HepG2 (cell line): ENCODE measurements around the gene SAPCD2. TPM values are rescaled to one million over a fixed set of nuclear protein-coding genes. Genes with fewer than 3 reads are reported as not detected.

Experiments
- ATAC-seq: fragments of 200-7000 bp; cut with Tn5 transposase; 3 replicates; pipeline ENCODE4 v1.9.1; 2020; ENCODE audit warnings: mild to moderate bottlenecking, moderate library complexity
- BruUV-seq: library from RNA; stranded (reverse); fragments of 400-500 nt; replicated peaks from 2 replicates; lab custom pipeline; 2021; lab: Mats Ljungman, UMichigan
- CTCF ChIA-PET: fragments of 300-600 bp; formaldehyde crosslinking; extraction: SDS; loops from one replicate; lab custom pipeline; 2021; ENCODE audit warnings: low total read pairs, inconsistent platforms, low intra/inter-chr PET ratio; lab: Yijun Ruan, JAX
- POLR2A ChIA-PET: fragments of 350-600 bp; sonication (Branson Sonifier 250); formaldehyde crosslinking; loops from one replicate; lab custom pipeline; 2020; ENCODE audit warnings: antibody characterized with exemption, inconsistent platforms; lab: Yijun Ruan, JAX
- DNase-seq: peaks from one replicate; pipeline ENCODE4 v3.0.0-alpha.2; 2015; ENCODE audit warnings: low spot score
- FAIRE-seq: peaks from 3 replicates; lab custom pipeline; 2011; peaks lifted over from hg19 to GRCh38; lab: Jason Lieb, UNC
- H2AFZ ChIP-seq: one replicate; pipeline ENCODE4 v1.6.1; 2011; ENCODE audit warnings: low read length, inconsistent platforms
- H3K27ac ChIP-seq: fragments of 300-600 bp; 3 replicates; pipeline ENCODE4 v1.8.0; 2011; ENCODE audit warnings: mixed run types, mild to moderate bottlenecking, mixed read lengths, low read length, inconsistent platforms; ENCODE audit not compliant: insufficient read depth; ENCODE audit errors: extremely low read length
- H3K27me3 ChIP-seq, 2 experiments: fragments of 200-600 bp in 1 of 2; 2 replicates in 1 of 2; 3 replicates in 1 of 2; pipeline versions ENCODE4 v1.6.0 to v1.8.0; 2011; ENCODE audit warnings: low read length in 2 of 2, mild to moderate bottlenecking in 2 of 2, moderate library complexity in 2 of 2, inconsistent platforms in 1 of 2; ENCODE audit not compliant: insufficient read depth in 2 of 2, control insufficient read depth in 1 of 2
- H3K36me3 ChIP-seq, 2 experiments: fragments of 200-600 bp in 1 of 2; replicated peaks in 1 of 2; 2 replicates in 1 of 2; 3 replicates in 1 of 2; pipeline versions ENCODE4 v1.5.1 to v1.8.0; 2011; ENCODE audit warnings: low read length in 2 of 2, inconsistent platforms in 1 of 2; ENCODE audit not compliant: insufficient read depth in 2 of 2, control insufficient read depth in 1 of 2
- H3K4me1 ChIP-seq: 2 replicates; pipeline ENCODE4 v1.5.1; 2012; ENCODE audit warnings: low read length, inconsistent platforms; ENCODE audit not compliant: insufficient read depth
- H3K4me2 ChIP-seq: 2 replicates; pipeline ENCODE4 v1.6.0; 2011; ENCODE audit warnings: low read depth, low read length, inconsistent platforms
- H3K4me3 ChIP-seq, 3 experiments: fragments of 200-600 bp in 1 of 3; sonication (generic), shearing (Covaris generic) in 1 of 3; replicated peaks in 1 of 3; 2 replicates each; pipeline ENCODE4 v1.5.1; 2011 to 2016; ENCODE audit warnings: low read length in 3 of 3, inconsistent platforms in 2 of 3, low read depth in 2 of 3, mild to moderate bottlenecking in 2 of 3, control low read depth in 1 of 3, mixed read lengths in 1 of 3; ENCODE audit not compliant: insufficient read depth in 1 of 3
- H3K79me2 ChIP-seq: one replicate; pipeline ENCODE4 v1.6.1; 2011; ENCODE audit warnings: low read length, inconsistent platforms; ENCODE audit not compliant: insufficient read depth
- H3K9ac ChIP-seq: 2 replicates; pipeline ENCODE4 v1.6.0; 2011; ENCODE audit warnings: mild to moderate bottlenecking, low read depth, low read length, inconsistent platforms; ENCODE audit not compliant: insufficient read depth
- H3K9me3 ChIP-seq: 2 replicates; pipeline ENCODE4 v1.5.1; 2012; ENCODE audit warnings: mild to moderate bottlenecking, low read length
- H4K20me1 ChIP-seq: 2 replicates; pipeline ENCODE4 v1.6.0; 2011; ENCODE audit warnings: inconsistent platforms, mild to moderate bottlenecking, low read length, moderate library complexity; ENCODE audit not compliant: insufficient read depth
- ARID2 ChIP-seq: sonication (generic); formaldehyde crosslinking; IDR thresholded peaks from 2 replicates; pipeline ENCODE4 v1.8.1; 2022; ENCODE audit warnings: mild to moderate bottlenecking, missing genetic modification reagents, borderline replicate concordance
- E2F2 ChIP-seq: sonication (generic); formaldehyde crosslinking; IDR thresholded peaks from 2 replicates; pipeline ENCODE4 v1.4.0; 2020; ENCODE audit warnings: missing genetic modification reagents, borderline replicate concordance
- E2F5 ChIP-seq: sonication (generic); formaldehyde crosslinking; conservative IDR thresholded peaks from 2 replicates; pipeline ENCODE4 v1.4.0; 2020; ENCODE audit warnings: missing genetic modification reagents
- EED ChIP-seq: sonication (generic); formaldehyde crosslinking; IDR thresholded peaks from 2 replicates; pipeline ENCODE4 v1.5.0; 2020; ENCODE audit warnings: mild to moderate bottlenecking, missing genetic modification reagents
- MEF2D ChIP-seq: sonication (generic); formaldehyde crosslinking; IDR thresholded peaks from 2 replicates; pipeline ENCODE4 v1.5.1; 2020; ENCODE audit warnings: mild to moderate bottlenecking, missing genetic modification reagents
- NRL ChIP-seq: sonication (generic); formaldehyde crosslinking; IDR thresholded peaks from 2 replicates; pipeline ENCODE4 v1.5.0; 2020; ENCODE audit warnings: missing genetic modification reagents, mild to moderate bottlenecking, moderate library complexity, borderline replicate concordance
- SALL1 ChIP-seq: sonication (generic); formaldehyde crosslinking; IDR thresholded peaks from 2 replicates; pipeline ENCODE4 v1.8.0; 2022; ENCODE audit warnings: mild to moderate bottlenecking, missing genetic modification reagents
- SPEN ChIP-seq: sonication (generic); formaldehyde crosslinking; IDR thresholded peaks from 2 replicates; pipeline ENCODE4 v1.5.1; 2020; ENCODE audit warnings: low read depth, mild to moderate bottlenecking, missing genetic modification reagents
- ZNF605 ChIP-seq: sonication (generic); formaldehyde crosslinking; IDR thresholded peaks from 2 replicates; pipeline ENCODE4 v1.8.0; 2022; ENCODE audit warnings: mild to moderate bottlenecking, missing genetic modification reagents
- ZNF788 ChIP-seq: sonication (generic); formaldehyde crosslinking; IDR thresholded peaks from 2 replicates; pipeline ENCODE4 v1.5.0; 2020; ENCODE audit warnings: mild to moderate bottlenecking, missing genetic modification reagents, borderline replicate concordance
- ZNF891 ChIP-seq: sonication (generic); formaldehyde crosslinking; IDR thresholded peaks from 2 replicates; pipeline ENCODE4 v1.5.0; 2020; ENCODE audit warnings: mild to moderate bottlenecking, missing genetic modification reagents
- ZSCAN12 ChIP-seq: sonication (generic); formaldehyde crosslinking; IDR thresholded peaks from 2 replicates; pipeline ENCODE4 v1.9.0; 2021; ENCODE audit warnings: mild to moderate bottlenecking, missing genetic modification reagents
- WGBS: methylation state at CpG from one replicate; pipeline ENCODE4 v1.1.6; 2017; ENCODE audit warnings: low lambda C conversion rate; 5-methylcytosine and 5-hydroxymethylcytosine counted together
- in situ Hi-C: cut with HindIII; loops from 2 replicates; pipeline ENCODE4 v1.10.0; 2017; ENCODE audit warnings: low pct_unique_long_range_greater_than_20kb; ENCODE audit not compliant: extremely low pct_ligation_motif_present
- intact Hi-C: fragments of 100-400 bp; cut with micrococcal nuclease; formaldehyde crosslinking; loops from one replicate; pipeline ENCODE4 v1.10.0; 2022; ENCODE audit not compliant: unreplicated experiment
- polyA plus RNA-seq, 8 experiments: library from polyadenylated mRNA; depleted of rRNA in 3 of 8; stranded (reverse) in 7 of 8; unstranded in 1 of 8; fragments of >200 nt; fragmentation: Illumina TruSeq in 4 of 8; extraction: Trizol in 4 of 8; gene quantifications; 2 replicates each; pipeline versions ENCODE4 v1.2.1 to v1.2.3, GENCODE V29; 2011 to 2016; ENCODE audit warnings: low read depth in 4 of 8, missing spikeins in 1 of 8, mixed read lengths in 1 of 8; ENCODE audit not compliant: insufficient read depth in 1 of 8
- total RNA-seq, 5 experiments: library from RNA; depleted of rRNA; stranded (reverse); fragments of >200 nt; fragmentation: Illumina TruSeq; extraction: Trizol; gene quantifications; 2 replicates each; pipeline ENCODE4 v1.2.3, GENCODE V29; 2016; ENCODE audit warnings: low read depth in 1 of 5
- TF ChIP-seq, protein P1 (sequence below): sonication (generic); formaldehyde crosslinking; IDR thresholded peaks from 2 replicates; pipeline ENCODE4 v1.5.1; 2020; ENCODE audit warnings: missing genetic modification reagents, mild to moderate bottlenecking, borderline replicate concordance
- TF ChIP-seq, protein P2 (sequence below): sonication (generic); formaldehyde crosslinking; IDR thresholded peaks from 2 replicates; pipeline ENCODE4 v1.4.0; 2020; ENCODE audit warnings: missing genetic modification reagents, mild to moderate bottlenecking, borderline replicate concordance

The SAPCD2 gene
- total and polyA plus RNA-seq, 2 of the 13 experiments (the other 11 are each of a cell fraction or from before 2014, with no cell fraction given): 21.9 to 42.8 TPM

GRCh38 chr9:137077010-137077747 is 6.8 kb upstream of the SAPCD2 start, which contains the start of gene UAP1L1 (continued):
- TF ChIP-seq, protein P1, sequence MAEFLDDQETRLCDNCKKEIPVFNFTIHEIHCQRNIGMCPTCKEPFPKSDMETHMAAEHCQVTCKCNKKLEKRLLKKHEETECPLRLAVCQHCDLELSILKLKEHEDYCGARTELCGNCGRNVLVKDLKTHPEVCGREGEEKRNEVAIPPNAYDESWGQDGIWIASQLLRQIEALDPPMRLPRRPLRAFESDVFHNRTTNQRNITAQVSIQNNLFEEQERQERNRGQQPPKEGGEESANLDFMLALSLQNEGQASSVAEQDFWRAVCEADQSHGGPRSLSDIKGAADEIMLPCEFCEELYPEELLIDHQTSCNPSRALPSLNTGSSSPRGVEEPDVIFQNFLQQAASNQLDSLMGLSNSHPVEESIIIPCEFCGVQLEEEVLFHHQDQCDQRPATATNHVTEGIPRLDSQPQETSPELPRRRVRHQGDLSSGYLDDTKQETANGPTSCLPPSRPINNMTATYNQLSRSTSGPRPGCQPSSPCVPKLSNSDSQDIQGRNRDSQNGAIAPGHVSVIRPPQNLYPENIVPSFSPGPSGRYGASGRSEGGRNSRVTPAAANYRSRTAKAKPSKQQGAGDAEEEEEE (CRISPR knock-in tag): no peak

- no peaks in the 10 kb centered on the region for H3K79me2 ChIP-seq
- FAIRE-seq: no peak
- H3K27ac ChIP-seq: peak overlapping the region; percentile 43
- POLR2A ChIA-PET: interaction anchor here (0.5 to 2.9 kb wide), 6 partner anchors 8 to 201 kb away, joined by 3 to 30 read pairs (median 5); partner anchors contain the start of genes MAN1B1, TOR4A and TUBB4B
- no peaks in the 10 kb centered on the region for H4K20me1 ChIP-seq
- 59% methylated on average over 10 of the region's 15 CpGs for WGBS
- CTCF ChIA-PET: no interaction called here
- peak; percentile 41 for ATAC-seq
- H3K9ac ChIP-seq: peak overlapping the region; percentile 49
- BruUV-seq: no TSS peak
- peak overlapping the region; percentile 55 to 85 (median 76); a peak in 4 of 6 replicates for H3K4me3 ChIP-seq
- in situ Hi-C loops (no loop called here), intact Hi-C loops (no loop called here)
- no peaks in the 10 kb centered on the region for H3K9me3 ChIP-seq
- H3K4me2 ChIP-seq: peak overlapping the region; percentile 73
- peaks cover 9% of the 10 kb centered on the region in 2 experiments; a peak in 4 of 5 replicates for H3K36me3 ChIP-seq
- DNase-seq: no peak
- peaks cover 46% of the 10 kb centered on the region for H3K4me1 ChIP-seq
- H3K27me3 ChIP-seq: no peaks in the 10 kb centered on the region
- H2AFZ ChIP-seq: peak overlapping the region; percentile 54
- TF ChIP-seq E2F2 (no peak), NRL (CRISPR knock-in tag) (0 out of 2 replicates have a peak, but pooled peaks have one; percentile 26), MEF2D (0 out of 2 replicates have a peak, but pooled peaks have one; percentile 22), ZSCAN12 (CRISPR knock-in tag) (no peak), E2F5 (CRISPR knock-in tag) (no peak), ZNF605 (0 out of 2 replicates have a peak, but pooled peaks have one; percentile 25), SALL1 (CRISPR knock-in tag) (0 out of 2 replicates have a peak, but pooled peaks have one; percentile 24), EED (CRISPR knock-in tag) (0 out of 2 replicates have a peak, but pooled peaks have one; percentile 50), ZNF788 (CRISPR knock-in tag) (0 out of 2 replicates have a peak, but pooled peaks have one; percentile 57), SPEN (peak; percentile 17; the same call in 1 of the 2 replicates), ARID2 (no peak), ZNF891 (CRISPR knock-in tag) (no peak)
- TF ChIP-seq, protein P2, sequence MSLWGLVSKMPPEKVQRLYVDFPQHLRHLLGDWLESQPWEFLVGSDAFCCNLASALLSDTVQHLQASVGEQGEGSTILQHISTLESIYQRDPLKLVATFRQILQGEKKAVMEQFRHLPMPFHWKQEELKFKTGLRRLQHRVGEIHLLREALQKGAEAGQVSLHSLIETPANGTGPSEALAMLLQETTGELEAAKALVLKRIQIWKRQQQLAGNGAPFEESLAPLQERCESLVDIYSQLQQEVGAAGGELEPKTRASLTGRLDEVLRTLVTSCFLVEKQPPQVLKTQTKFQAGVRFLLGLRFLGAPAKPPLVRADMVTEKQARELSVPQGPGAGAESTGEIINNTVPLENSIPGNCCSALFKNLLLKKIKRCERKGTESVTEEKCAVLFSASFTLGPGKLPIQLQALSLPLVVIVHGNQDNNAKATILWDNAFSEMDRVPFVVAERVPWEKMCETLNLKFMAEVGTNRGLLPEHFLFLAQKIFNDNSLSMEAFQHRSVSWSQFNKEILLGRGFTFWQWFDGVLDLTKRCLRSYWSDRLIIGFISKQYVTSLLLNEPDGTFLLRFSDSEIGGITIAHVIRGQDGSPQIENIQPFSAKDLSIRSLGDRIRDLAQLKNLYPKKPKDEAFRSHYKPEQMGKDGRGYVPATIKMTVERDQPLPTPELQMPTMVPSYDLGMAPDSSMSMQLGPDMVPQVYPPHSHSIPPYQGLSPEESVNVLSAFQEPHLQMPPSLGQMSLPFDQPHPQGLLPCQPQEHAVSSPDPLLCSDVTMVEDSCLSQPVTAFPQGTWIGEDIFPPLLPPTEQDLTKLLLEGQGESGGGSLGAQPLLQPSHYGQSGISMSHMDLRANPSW (CRISPR knock-in tag): no peak
These were observed 6.3 kb upstream of the SAPCD2 start for GRCh38 chr9:137076636-137077009.
